ENCODE measurements around the gene PHLDB1. TPM values are rescaled to one million over a fixed set of nuclear protein-coding genes. Genes with fewer than 3 reads are reported as not detected.

PHLDB1 gene
- total RNA-seq, 1 donor from 2014 or later = 562 TPM

GRCh38 chr11:118638726-118639125, 31.3 kb downstream of the PHLDB1 start:
- no peak for DNase-seq (ENCODE audit: low spot score)

DNA sequence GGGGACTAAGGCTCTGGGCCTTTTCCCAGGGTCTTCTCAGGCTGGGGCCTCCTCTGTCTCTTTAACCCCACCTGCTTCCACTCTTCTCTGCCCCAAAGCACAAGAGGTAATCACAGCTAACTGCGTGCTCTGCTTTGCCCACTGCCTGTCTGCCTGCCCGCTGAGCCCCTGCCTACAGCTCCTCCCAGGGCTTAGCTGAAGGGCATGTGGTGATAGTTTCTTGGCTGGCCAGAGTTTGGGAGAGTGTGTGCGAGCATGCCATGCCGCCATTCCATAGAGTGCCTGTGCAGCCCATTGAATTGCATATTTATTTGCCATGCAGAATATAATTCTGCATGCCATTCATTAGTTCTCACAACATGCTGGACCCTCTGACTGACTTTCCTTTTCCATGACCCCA, 32.5 kb downstream of the PHLDB1 start:
- no peak for DNase-seq (ENCODE audit: low spot score)

DNA sequence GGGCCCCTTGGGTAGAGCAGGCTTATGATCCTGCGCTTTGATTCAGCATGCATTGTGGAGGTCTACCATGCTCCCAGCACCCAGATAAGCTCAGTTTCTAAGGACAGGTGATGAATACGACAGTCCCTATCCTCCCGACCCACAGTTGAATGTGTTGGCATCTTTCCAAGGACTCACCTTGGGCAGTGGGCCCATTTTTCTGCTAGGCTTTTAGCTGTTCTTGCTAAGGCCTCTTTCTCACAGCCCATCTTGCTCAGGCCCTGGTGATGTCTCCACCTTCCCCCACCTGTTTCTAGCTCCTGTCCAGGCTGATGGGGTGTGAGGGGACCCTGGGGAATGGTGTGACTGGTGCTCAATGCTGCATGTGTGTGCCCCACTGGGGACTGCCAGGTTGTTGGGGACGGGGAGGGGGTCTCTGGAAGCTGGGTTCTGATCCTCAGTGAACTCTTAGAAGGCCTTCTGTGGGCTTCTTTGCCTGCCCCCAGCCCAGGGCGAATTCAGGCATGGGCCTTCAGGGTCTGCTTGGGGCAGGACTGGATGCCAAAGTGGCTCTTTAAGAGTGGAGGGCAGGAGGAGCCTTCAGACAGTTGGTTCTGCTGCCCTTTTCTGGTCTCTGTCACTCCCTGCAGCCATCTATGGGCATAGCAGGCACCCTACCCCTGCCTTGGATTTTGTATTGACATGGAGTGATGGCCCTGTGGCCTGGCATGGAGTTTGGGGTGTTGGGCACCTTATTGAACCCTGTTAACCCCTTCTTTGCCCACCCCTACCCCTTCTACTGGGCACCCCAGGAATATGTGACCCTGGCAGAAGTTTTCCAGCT, 33.1 kb downstream of the PHLDB1 start:
- no peak for DNase-seq (ENCODE audit: low spot score)

GRCh38 chr11:118641397-118642019, 34.1 kb downstream of the PHLDB1 start:
- no peak for DNase-seq (ENCODE audit: low spot score)

DNA sequence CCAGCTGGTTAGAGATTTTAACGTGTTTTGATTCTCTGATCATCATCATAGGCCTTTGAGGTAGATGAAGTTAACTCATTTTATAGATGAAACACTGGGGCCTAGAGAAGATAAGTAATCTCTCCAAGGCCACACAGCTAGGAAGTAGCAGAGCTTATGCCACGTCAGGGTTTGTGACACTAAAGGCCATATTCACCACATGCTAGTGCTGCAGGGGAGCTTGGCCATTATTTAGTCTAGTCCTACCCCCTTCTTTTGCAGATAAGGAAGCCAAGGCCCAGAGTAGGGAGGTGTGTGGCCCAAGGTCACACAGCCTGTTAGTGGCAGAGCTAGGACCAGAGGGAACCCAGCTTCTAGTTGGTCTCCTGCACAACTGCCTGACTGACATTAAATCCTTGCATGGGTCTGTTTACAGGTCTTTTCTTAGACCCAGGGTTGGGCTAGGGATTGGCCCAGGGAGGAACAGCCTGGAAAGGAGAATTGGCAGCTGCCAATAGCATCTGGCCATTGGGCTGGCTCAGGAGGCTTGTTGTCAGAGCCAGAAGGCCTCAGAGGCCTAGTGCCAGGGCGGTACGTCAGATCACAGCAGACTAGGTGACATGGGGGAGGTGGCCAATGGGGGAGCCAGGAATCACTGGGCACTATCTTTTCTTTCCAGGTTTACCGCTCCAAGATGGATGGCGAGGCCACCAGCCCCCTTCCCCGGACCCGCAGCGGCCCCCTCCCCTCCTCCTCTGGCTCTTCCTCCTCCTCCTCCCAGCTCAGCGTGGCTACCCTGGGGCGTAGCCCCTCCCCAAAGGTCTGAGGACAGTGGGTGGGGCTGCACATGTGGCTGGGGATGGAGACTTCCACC, 36.0 kb downstream of the PHLDB1 start:
- DNase-seq (ENCODE audit: low spot score) = no peak

DNA sequence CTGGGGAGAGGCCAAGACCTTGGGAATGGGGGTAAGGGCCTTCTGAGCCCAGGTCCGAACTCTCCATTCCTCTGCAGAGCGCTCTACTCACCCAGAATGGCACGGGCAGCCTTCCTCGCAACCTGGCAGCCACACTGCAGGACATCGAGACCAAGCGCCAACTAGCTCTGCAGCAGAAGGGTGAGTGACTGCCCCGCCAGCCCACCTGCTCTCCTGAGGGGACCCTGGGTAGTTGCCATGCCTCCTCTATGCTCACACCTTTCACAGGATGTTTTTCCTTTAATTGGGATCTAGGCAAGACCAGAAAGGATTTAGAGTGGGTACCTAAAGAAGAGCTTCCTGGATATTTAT, 36.6 kb downstream of the PHLDB1 start:
- DNase-seq (ENCODE audit: low spot score) = no peak

GRCh38 chr11:118644496-118644895, 37.1 kb downstream of the PHLDB1 start:
- no peak for DNase-seq (ENCODE audit: low spot score)

GRCh38 chr11:118645066-118645715, 37.8 kb downstream of the PHLDB1 start:
- DNase-seq (ENCODE audit: low spot score) = no peak

- DNase-seq (ENCODE audit: low spot score) = no peak
Measured at GRCh38 chr11:118646393-118646792, 39.0 kb downstream of the PHLDB1 start.

DNA sequence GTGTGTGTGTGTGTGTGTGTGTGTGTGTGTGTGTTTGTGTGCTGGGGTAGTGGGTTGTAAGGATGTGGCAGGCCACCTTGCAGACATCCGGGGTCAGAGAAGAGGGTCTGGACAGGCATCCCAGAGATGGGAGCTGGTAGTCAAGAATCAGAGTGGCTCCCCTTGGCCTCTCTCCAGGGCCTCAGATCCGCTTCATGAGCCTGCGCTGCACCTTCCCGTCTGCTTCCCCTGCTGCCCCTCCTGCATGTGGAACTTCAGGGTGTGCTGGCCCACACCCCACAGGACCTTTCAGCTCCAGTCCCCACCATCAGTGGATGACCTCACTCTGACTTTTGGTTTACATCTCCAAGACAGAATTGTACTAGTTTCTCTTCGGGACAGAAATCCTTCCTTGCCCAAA, 40.9 kb downstream of the PHLDB1 start:
- DNase-seq (ENCODE audit: low spot score) = no peak

- DNase-seq (ENCODE audit: low spot score) = no peak
Measured at GRCh38 chr11:118649941-118650340, 42.5 kb downstream of the PHLDB1 start.

- no peak for DNase-seq (ENCODE audit: low spot score)
Measured at GRCh38 chr11:118650366-118650765, 43.0 kb downstream of the PHLDB1 start.

DNA sequence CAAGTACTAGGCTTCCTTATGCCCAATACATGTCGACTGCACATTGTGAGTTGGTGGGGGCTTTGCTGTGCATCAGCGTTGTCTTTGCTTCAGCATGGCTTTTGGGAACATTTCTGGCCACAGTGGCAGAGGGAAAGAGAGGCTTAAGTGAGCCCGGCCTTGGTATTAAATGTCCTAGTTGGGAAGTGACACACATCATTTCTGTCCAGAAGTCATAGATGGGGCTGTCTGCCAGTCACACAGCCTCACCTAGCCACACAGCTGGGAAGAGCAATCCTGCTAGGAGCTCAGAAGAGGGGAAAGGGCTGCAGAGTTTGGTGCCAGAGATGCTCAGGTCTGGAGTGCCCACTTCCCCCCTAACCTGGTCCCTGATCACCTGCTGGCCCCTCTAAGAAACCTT, 44.4 kb downstream of the PHLDB1 start:
- DNase-seq (ENCODE audit: low spot score) = no peak

GRCh38 chr11:118652681-118653181, 45.3 kb downstream of the PHLDB1 start:
- no peak for DNase-seq (ENCODE audit: low spot score)

DNA sequence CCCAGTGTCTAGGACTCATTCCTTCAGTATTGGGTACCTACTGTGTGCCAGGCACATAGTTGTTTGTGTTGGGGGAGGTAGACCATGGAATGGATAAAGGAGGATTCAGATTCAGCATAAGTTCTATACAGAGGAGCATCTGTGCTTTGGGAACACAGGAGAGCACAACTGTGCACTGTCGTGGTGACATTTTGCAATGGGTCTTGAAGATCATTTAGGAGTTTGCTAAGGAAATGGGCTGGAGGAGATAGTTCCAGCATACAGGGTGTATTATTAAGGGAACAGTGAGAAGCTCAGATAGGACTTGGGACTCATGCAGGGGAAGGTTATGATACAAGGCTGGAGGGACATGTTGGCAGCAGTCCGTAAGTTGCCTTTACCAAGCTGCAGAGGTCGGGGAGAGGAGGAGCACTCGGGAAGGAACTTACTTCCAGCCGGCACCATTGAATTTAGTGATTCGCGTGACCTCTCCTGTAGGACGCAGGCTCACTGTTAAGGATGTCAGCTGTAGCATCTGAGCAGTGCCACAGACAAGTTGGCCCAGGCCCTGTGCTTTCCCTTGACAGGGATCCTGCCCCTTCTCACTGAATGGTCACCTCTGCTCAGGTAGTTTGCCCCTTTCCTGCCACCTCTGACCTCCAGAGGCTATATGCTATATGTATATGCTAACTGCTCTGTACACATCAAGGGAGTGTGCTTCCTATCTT, 46.4 kb downstream of the PHLDB1 start:
- no peak for DNase-seq (ENCODE audit: low spot score)

GRCh38 chr11:118655486-118656190, 48.2 kb downstream of the PHLDB1 start:
- DNase-seq (ENCODE audit: low spot score) = no peak

DNA sequence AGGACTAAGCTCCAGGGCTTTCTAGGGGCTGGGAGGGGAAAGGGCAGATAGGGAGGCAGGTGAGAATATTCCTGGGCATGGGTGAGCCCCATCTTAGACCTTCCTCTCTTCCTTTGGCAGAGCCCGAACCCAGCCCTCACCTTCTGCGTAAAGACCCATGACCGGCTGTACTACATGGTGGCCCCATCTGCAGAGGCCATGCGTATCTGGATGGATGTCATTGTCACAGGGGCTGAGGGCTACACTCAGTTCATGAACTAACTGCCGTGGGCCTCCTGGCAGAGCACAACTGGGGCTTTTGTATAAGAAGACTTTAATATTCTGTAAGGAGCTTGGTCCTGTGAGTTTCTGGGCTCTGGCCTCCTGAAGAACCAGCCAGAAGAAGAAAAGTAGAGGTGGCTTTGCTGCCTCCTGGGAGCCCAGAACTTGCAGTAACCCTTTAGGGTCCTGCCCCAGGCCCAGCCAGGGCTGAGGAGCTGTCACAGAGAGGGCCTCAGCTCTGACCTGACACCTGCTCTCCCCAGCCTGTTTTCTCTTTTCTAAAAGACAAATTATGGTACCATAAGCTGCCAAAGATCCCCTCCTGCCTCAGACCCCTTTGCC, 49.2 kb downstream of the PHLDB1 start:
- DNase-seq (ENCODE audit: low spot score) = no peak

- no peak for DNase-seq (ENCODE audit: low spot score)
Measured at GRCh38 chr11:118657238-118657637, 49.8 kb downstream of the PHLDB1 start.

GRCh38 chr11:118657709-118658428, 50.5 kb downstream of the PHLDB1 start:
- no peak for DNase-seq (ENCODE audit: low spot score)
